ENCODE measurements around the gene NCK2.

- TF ChIP-seq CTCF (IDR thresholded peaks at IDR 0.05) (peak in 3 of 6 experiments; percentile 12 to 23 (median 18)), POLR2A (IDR thresholded peaks at IDR 0.05) (peak in 2 of 4 donors; percentile 12 to 23)
Measured at GRCh38 chr2:105744909-105745853, at the start of gene NCK2.

Data from esophagus squamous epithelium (tissue), 4 donors.